H1 (cell line): ENCODE measurements around the gene ARHGAP6. TPM values are rescaled to one million over a fixed set of nuclear protein-coding genes. Genes with fewer than 3 reads are reported as not detected.

ENCODE experiments used
- CTCF ChIA-PET: fragments of 300-600 bp; sonication (Branson Sonifier 250); formaldehyde crosslinking; loops from one replicate; lab custom pipeline; 2021; ENCODE audit not compliant: partially characterized antibody; lab: Charles Lee
- POLR2A ChIA-PET: fragments of 300-600 bp; sonication (Branson Sonifier 250); formaldehyde crosslinking; loops from one replicate; lab custom pipeline; 2021; ENCODE audit warnings: inconsistent platforms; ENCODE audit not compliant: partially characterized antibody; lab: Charles Lee
- DNase-seq, 2 experiments: peaks; one replicate each; pipeline versions ENCODE4 v3.0.0 to v3.0.0-alpha.2; 2010 to 2022; ENCODE audit warnings: low spot score in 2 of 2, low read depth in 1 of 2, mixed read lengths in 1 of 2
- FAIRE-seq: peaks from 2 replicates; lab custom pipeline; 2011; peaks lifted over from hg19 to GRCh38; lab: Jason Lieb, UNC
- H2AFZ ChIP-seq: 2 replicates; pipeline ENCODE4 v1.8.1; 2012; ENCODE audit warnings: low read length, inconsistent platforms
- H2AK5ac ChIP-seq: 2 replicates; pipeline ENCODE4 v1.6.1; 2013; ENCODE audit warnings: low read depth, low read length
- H2BK120ac ChIP-seq: replicated peaks from 2 replicates; pipeline ENCODE3; 2013; ENCODE audit warnings: low read depth, low read length, inconsistent platforms
- H2BK12ac ChIP-seq: 2 replicates; pipeline ENCODE4 v1.6.1; 2013; ENCODE audit warnings: low read depth, low read length
- H2BK15ac ChIP-seq: 2 replicates; pipeline ENCODE4 v1.6.1; 2013; ENCODE audit warnings: low read length
- H2BK20ac ChIP-seq: 2 replicates; pipeline ENCODE4 v1.6.1; 2013; ENCODE audit warnings: low read length
- H2BK5ac ChIP-seq: 2 replicates; pipeline ENCODE4 v1.6.1; 2013; ENCODE audit warnings: low read depth, low read length
- H3K14ac ChIP-seq: 2 replicates; pipeline ENCODE4 v1.6.1; 2013; ENCODE audit warnings: inconsistent platforms; ENCODE audit not compliant: insufficient read length
- H3K18ac ChIP-seq: 2 replicates; pipeline ENCODE4 v1.6.1; 2013; ENCODE audit warnings: low read length; ENCODE audit errors: extremely low read depth
- H3K23ac ChIP-seq: 2 replicates; pipeline ENCODE4 v1.6.1; 2013; ENCODE audit warnings: inconsistent platforms; ENCODE audit not compliant: insufficient read length
- H3K23me2 ChIP-seq: 2 replicates; pipeline ENCODE4 v1.6.1; 2013; ENCODE audit warnings: low read depth, low read length
- H3K27ac ChIP-seq: 2 replicates; pipeline ENCODE4 v1.6.1; 2011; ENCODE audit warnings: low read depth, low read length, inconsistent platforms
- H3K27me3 ChIP-seq, 4 experiments: replicated peaks in 1 of 4; 1 replicate in 1 of 4; 2 replicates in 3 of 4; pipeline versions ENCODE4 v1.6.1 to v1.8.1; 2011 to 2013; ENCODE audit warnings: low read length in 3 of 4, mild to moderate bottlenecking in 3 of 4, inconsistent platforms in 2 of 4, mixed read lengths in 2 of 4, moderate library complexity in 1 of 4; ENCODE audit not compliant: control insufficient read depth in 3 of 4, insufficient read depth in 3 of 4; ENCODE audit errors: extremely low read depth in 1 of 4
- H3K36me3 ChIP-seq, 4 experiments: 2 replicates each; pipeline versions ENCODE4 v1.6.1 to v1.8.1; 2011 to 2013; ENCODE audit warnings: mild to moderate bottlenecking in 4 of 4, low read length in 3 of 4, moderate library complexity in 2 of 4, control low read depth in 1 of 4, inconsistent platforms in 1 of 4; ENCODE audit not compliant: insufficient read depth in 4 of 4, control insufficient read depth in 2 of 4
- H3K4ac ChIP-seq: replicated peaks from 2 replicates; pipeline ENCODE3; 2013; ENCODE audit warnings: low read length, low read depth, mixed read lengths, inconsistent platforms; ENCODE audit not compliant: insufficient read length
- H3K4me1 ChIP-seq, 4 experiments: replicated peaks in 1 of 4; 1 replicate in 1 of 4; 2 replicates in 3 of 4; pipeline versions ENCODE4 v1.6.1 to v1.8.1; 2011 to 2013; ENCODE audit warnings: low read length in 3 of 4, inconsistent platforms in 2 of 4, mixed read lengths in 1 of 4; ENCODE audit not compliant: insufficient read depth in 4 of 4, control insufficient read depth in 3 of 4
- H3K4me2 ChIP-seq, 2 experiments: 2 replicates each; pipeline versions ENCODE4 v1.6.1 to v1.8.1; 2011 to 2013; ENCODE audit warnings: low read depth in 2 of 2, low read length in 2 of 2, control low read depth in 1 of 2, inconsistent platforms in 1 of 2, mild to moderate bottlenecking in 1 of 2; ENCODE audit not compliant: insufficient read depth in 1 of 2
- H3K4me3 ChIP-seq, 4 experiments: fragments of 200-600, 300-600 bp in 1 of 4; sonication (generic), shearing (Covaris generic), sonication (Bioruptor Twin) in 1 of 4; 2 replicates each; pipeline versions ENCODE4 v1.5.1 to v1.8.1; 2011 to 2016; ENCODE audit warnings: low read length in 4 of 4, low read depth in 3 of 4, control low read depth in 2 of 4, inconsistent platforms in 2 of 4, mild to moderate bottlenecking in 2 of 4, mixed read lengths in 1 of 4, moderate library complexity in 1 of 4; ENCODE audit not compliant: insufficient read depth in 2 of 4; ENCODE audit errors: extremely low read depth in 1 of 4
- H3K56ac ChIP-seq: replicated peaks from 2 replicates; pipeline ENCODE3; 2013; ENCODE audit warnings: low read depth, mild to moderate bottlenecking, mixed read lengths, low read length, inconsistent platforms; ENCODE audit not compliant: insufficient read length
- H3K79me1 ChIP-seq: 2 replicates; pipeline ENCODE4 v1.6.1; 2013; ENCODE audit warnings: low read depth, low read length, control low read depth
- H3K79me2 ChIP-seq, 2 experiments: 2 replicates each; pipeline versions ENCODE4 v1.6.1 to v1.8.1; 2012 to 2013; ENCODE audit warnings: low read length in 2 of 2, mild to moderate bottlenecking in 2 of 2, inconsistent platforms in 1 of 2; ENCODE audit not compliant: insufficient read depth in 2 of 2, control insufficient read depth in 1 of 2
- H3K9ac ChIP-seq, 4 experiments: replicated peaks in 1 of 4; 1 replicate in 1 of 4; 2 replicates in 3 of 4; pipeline versions ENCODE4 v1.6.1 to v1.8.1; 2011 to 2013; ENCODE audit warnings: low read depth in 3 of 4, low read length in 3 of 4, control low read depth in 2 of 4, mild to moderate bottlenecking in 2 of 4, moderate library complexity in 2 of 4, inconsistent platforms in 1 of 4; ENCODE audit errors: extremely low read depth in 1 of 4
- H3K9me3 ChIP-seq, 2 experiments: 2 replicates each; pipeline versions ENCODE4 v1.6.1 to v1.8.1; 2012 to 2013; ENCODE audit warnings: mild to moderate bottlenecking in 2 of 2, moderate library complexity in 2 of 2, control low read depth in 1 of 2, inconsistent platforms in 1 of 2, low read depth in 1 of 2, low read length in 1 of 2, mixed read lengths in 1 of 2; ENCODE audit not compliant: insufficient read depth in 2 of 2
- H4K20me1 ChIP-seq, 2 experiments: replicated peaks in 1 of 2; 2 replicates each; pipeline versions ENCODE3 to v1.8.1; 2011 to 2013; ENCODE audit warnings: inconsistent platforms in 2 of 2, low read length in 2 of 2, mild to moderate bottlenecking in 1 of 2; ENCODE audit not compliant: insufficient read depth in 2 of 2, control insufficient read depth in 1 of 2
- H4K5ac ChIP-seq: 2 replicates; pipeline ENCODE4 v1.6.1; 2013; ENCODE audit warnings: low read length, low read depth, mixed read lengths, inconsistent platforms; ENCODE audit not compliant: insufficient read length
- H4K8ac ChIP-seq: 2 replicates; pipeline ENCODE4 v1.8.0; 2013; ENCODE audit warnings: mild to moderate bottlenecking, moderate library complexity, low read length, inconsistent platforms; ENCODE audit not compliant: insufficient read depth; ENCODE audit errors: extremely low read depth
- H4K91ac ChIP-seq: replicated peaks from 2 replicates; pipeline ENCODE3; 2013; ENCODE audit warnings: low read length, mixed read lengths, inconsistent platforms; ENCODE audit not compliant: insufficient read length
- CBX8 ChIP-seq: fragments of 300-800, 300-1000 bp; sonication (generic); IDR thresholded peaks from 2 replicates; pipeline ENCODE4 v1.7.1; 2016; ENCODE audit warnings: low read depth, low read length, borderline replicate concordance
- CEBPB ChIP-seq: IDR thresholded peaks from 2 replicates; pipeline ENCODE4 v1.6.1; 2012; ENCODE audit warnings: low read depth, low read length
- CTBP2 ChIP-seq: IDR thresholded peaks from 2 replicates; pipeline ENCODE4 v1.7.0; 2011; ENCODE audit warnings: borderline replicate concordance, mild to moderate bottlenecking, moderate library complexity, mixed read lengths, low read length; ENCODE audit not compliant: insufficient read depth, insufficient read length
- KDM5A ChIP-seq: fragments of 200-600 bp; IDR thresholded peaks from 2 replicates; pipeline ENCODE4 v1.7.1; 2012; ENCODE audit warnings: mild to moderate bottlenecking, low read length, inconsistent platforms, mixed read lengths
- NRF1 ChIP-seq: IDR thresholded peaks from 2 replicates; pipeline ENCODE4 v1.6.1; 2011; ENCODE audit warnings: mild to moderate bottlenecking, low read depth, low read length, improper control_type of control experiment
- PHF8 ChIP-seq: fragments of 200-600 bp; sonication (generic); conservative IDR thresholded peaks from 2 replicates; pipeline ENCODE4 v1.7.1; 2012; ENCODE audit warnings: low read depth, mild to moderate bottlenecking, inconsistent platforms, low read length, moderate library complexity
- RNF2 ChIP-seq: fragments of 200-900, 300-1000 bp; sonication (generic); IDR thresholded peaks from 2 replicates; pipeline ENCODE4 v1.7.1; 2016; ENCODE audit warnings: borderline replicate concordance, low read depth, mild to moderate bottlenecking, antibody characterized with exemption, low read length; ENCODE audit not compliant: poor library complexity, severe bottlenecking; ENCODE audit errors: missing control alignments
- SP4 ChIP-seq: IDR thresholded peaks from 2 replicates; pipeline ENCODE4 v1.6.1; 2012; ENCODE audit warnings: low read length, inconsistent platforms
- TEAD4 ChIP-seq: IDR thresholded peaks from 2 replicates; pipeline ENCODE4 v1.6.1; 2012; ENCODE audit warnings: low read depth, low read length, inconsistent platforms, mixed read lengths
- whole genome bisulfite sequencing, 2 experiments: shearing (Covaris generic) in 1 of 2; methylation state at CpG; one replicate each; pipeline versions ENCODE4 v1.1.6 to v1.1.7; 2013 to 2015; ENCODE audit warnings: low lambda C conversion rate in 2 of 2, mixed read lengths in 2 of 2, inconsistent platforms in 1 of 2, low coverage in 1 of 2, missing lambda C conversion rate in 1 of 2; ENCODE audit not compliant: insufficient replicate concordance in 2 of 2, insufficient coverage in 1 of 2, insufficient read length in 1 of 2; ENCODE audit errors: extremely low coverage in 1 of 2, missing lambda C conversion rate in 1 of 2; 5-methylcytosine and 5-hydroxymethylcytosine counted together
- polyA plus RNA-seq, 7 experiments: library from polyadenylated mRNA; depleted of rRNA in 3 of 7; stranded (reverse) in 5 of 7; unstranded in 2 of 7; fragments of >200 nt in 5 of 7; fragments of 200-250 nt in 2 of 7; gene quantifications; 1 replicate in 5 of 7; 2 replicates in 1 of 7; 4 replicates in 1 of 7; pipeline versions ENCODE4 v1.2.1 to v1.2.3, GENCODE V29; 2011 to 2013; ENCODE audit warnings: missing spikeins in 2 of 7, mixed read lengths in 2 of 7
- total RNA-seq: library from RNA; stranded (reverse); fragmentation: NEBNext Ultra II Directional; extraction: Animal tissue kit (Norgen Biotek cat#: 25700); gene quantifications from 2 replicates; pipeline ENCODE4 v1.2.1, GENCODE V29; 2021
- TF ChIP-seq, protein P1 (sequence below): IDR thresholded peaks from 2 replicates; pipeline ENCODE4 v1.6.1; 2011; ENCODE audit warnings: low read depth, mild to moderate bottlenecking, low read length; ENCODE audit not compliant: insufficient read depth
- TF ChIP-seq, protein P2 (sequence below): IDR thresholded peaks from 2 replicates; pipeline ENCODE4 v1.6.1; 2012; ENCODE audit warnings: low read length, inconsistent platforms

ARHGAP6 gene
- total and polyA plus RNA-seq, 2 of the 8 experiments (the other 6 are each of a cell fraction or from before 2014, with no cell fraction given), result 0.35 to 0.82 TPM

DNA sequence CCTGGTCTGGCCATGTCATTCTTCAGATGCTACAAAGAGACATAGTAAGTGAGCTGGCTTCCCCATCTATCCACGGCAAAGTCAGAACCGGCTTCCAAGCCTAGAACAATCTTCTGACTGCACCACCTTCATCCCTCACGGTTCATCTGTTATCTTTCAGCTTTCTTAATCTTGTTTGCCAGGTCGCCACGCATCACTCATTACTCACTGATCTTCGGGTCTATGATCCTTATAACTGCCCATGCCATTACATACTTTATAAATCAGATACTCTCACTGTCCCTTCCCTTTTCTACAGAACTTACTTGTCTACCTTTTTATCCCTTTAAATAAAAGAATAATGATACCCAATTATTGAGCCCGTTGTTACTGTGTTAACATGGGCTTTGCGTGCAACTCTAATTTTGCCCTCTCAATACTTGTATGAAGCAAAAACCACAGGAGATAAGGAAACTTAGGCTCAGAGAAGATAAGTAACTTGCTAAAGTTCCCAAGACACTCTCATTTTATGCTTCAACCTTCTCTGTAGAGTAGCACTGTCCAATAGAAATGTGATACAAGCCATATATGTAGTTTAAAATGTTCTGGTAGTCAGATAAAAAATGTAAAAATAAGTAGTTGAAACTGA, 200.8 kb downstream of the ARHGAP6 start:
- no peak overlapping the region for H2BK5ac ChIP-seq
- POLR2A ChIA-PET, result no interaction called here
- no peaks in the 10 kb centered on the region for H3K36me3 ChIP-seq
- no peak overlapping the region for H4K8ac ChIP-seq
- no peak overlapping the region for H3K56ac ChIP-seq
- H3K9ac ChIP-seq, result no peak overlapping the region
- H3K9me3 ChIP-seq, result no peaks in the 10 kb centered on the region
- no peak overlapping the region for H3K18ac ChIP-seq
- no peak overlapping the region for H3K27ac ChIP-seq
- no peaks in the 10 kb centered on the region for H4K20me1 ChIP-seq
- no peak overlapping the region for H2BK12ac ChIP-seq
- no peak overlapping the region for H3K4me2 ChIP-seq
- no peak overlapping the region for H4K5ac ChIP-seq
- H3K23me2 ChIP-seq, result no peaks in the 10 kb centered on the region
- no peak overlapping the region for H2BK20ac ChIP-seq
- H3K4ac ChIP-seq, result no peak overlapping the region
- CTCF ChIA-PET, result no interaction called here
- no peak overlapping the region for H3K4me3 ChIP-seq
- H2BK15ac ChIP-seq, result no peak overlapping the region
- no peak overlapping the region for H2AK5ac ChIP-seq
- FAIRE-seq (no peak), DNase-seq (no peak)
- no peak overlapping the region for H2BK120ac ChIP-seq
- H3K4me1 ChIP-seq, result no peaks in the 10 kb centered on the region
- H3K14ac ChIP-seq, result no peak overlapping the region
- no peaks in the 10 kb centered on the region for H3K27me3 ChIP-seq
- no peak overlapping the region for H4K91ac ChIP-seq
- no peaks in the 10 kb centered on the region for H3K79me1 ChIP-seq
- no peak overlapping the region for H3K23ac ChIP-seq
- no peak overlapping the region for H2AFZ ChIP-seq
- no peaks in the 10 kb centered on the region for H3K79me2 ChIP-seq
- 95% methylated on average over 8 of the region's 8 CpGs; no CpG with 5 or more reads in 1 of the 2 experiments for WGBS, 2 experiments
- TF ChIP-seq KDM5A (no peak), RNF2 (no peak), PHF8 (no peak), SP4 (no peak), NRF1 (no peak), TEAD4 (no peak), CEBPB (no peak), CTBP2 (no peak), CBX8 (no peak)
- TF ChIP-seq, protein P1, sequence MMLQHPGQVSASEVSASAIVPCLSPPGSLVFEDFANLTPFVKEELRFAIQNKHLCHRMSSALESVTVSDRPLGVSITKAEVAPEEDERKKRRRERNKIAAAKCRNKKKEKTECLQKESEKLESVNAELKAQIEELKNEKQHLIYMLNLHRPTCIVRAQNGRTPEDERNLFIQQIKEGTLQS, result no peak
- TF ChIP-seq, protein P2, sequence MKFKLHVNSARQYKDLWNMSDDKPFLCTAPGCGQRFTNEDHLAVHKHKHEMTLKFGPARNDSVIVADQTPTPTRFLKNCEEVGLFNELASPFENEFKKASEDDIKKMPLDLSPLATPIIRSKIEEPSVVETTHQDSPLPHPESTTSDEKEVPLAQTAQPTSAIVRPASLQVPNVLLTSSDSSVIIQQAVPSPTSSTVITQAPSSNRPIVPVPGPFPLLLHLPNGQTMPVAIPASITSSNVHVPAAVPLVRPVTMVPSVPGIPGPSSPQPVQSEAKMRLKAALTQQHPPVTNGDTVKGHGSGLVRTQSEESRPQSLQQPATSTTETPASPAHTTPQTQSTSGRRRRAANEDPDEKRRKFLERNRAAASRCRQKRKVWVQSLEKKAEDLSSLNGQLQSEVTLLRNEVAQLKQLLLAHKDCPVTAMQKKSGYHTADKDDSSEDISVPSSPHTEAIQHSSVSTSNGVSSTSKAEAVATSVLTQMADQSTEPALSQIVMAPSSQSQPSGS, result no peak
